Measurements from ENCODE around the gene FCSK. TPM values are rescaled to one million over a fixed set of nuclear protein-coding genes. Genes with fewer than 3 reads are reported as not detected.

Gene FCSK
- total and polyA plus RNA-seq, 4 donors: 5.4 to 21.2 (median 12.9) TPM

DNA sequence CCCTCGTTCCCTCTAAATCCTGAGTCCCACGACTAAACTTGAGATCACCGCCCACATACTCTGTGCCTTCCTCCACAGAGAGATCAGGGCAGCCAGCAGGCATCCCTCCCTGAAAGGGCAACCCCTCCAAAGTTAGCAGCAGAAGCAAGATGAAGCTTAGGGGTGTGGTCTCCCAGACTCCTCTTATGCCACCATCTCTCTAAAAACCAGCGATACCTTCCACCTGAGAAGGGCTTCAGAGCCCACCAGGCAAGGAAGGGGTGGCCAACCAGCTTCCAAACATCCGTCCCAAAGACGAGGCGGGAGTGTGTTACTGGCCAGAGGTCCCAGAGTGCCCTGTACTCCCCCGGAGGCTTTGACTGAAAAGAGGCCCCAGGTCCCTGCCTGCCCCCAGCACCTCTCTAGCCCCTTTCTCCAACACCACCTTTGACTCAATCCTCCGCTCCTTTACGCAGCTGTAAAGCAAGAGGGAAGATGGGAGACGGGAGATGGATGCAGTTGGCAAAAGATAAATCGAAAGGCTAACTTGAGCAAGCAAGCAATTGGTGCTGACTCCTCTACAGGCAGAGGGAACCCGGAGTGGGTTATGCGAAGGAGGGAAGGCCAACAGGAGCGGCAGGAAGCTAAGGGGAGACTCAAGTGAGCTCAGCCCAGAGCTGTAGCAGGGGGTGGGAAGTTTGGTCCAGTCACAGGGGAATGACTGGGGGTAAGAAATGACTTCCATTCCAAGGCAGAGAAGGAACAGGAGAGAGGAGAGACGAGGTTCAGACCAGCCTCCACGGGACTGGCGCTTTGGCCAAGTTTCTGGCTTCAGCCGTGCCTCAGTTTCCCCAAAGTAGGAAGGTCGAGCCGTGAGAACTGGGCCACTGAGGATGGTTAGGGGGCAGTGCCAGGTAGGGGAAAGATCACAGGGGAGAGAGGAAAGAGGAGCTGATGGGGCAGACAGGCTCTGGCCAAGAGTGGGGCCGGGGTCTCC, 16.5 kb upstream of the FCSK start:
- ATAC-seq (ENCODE audit: low FRiP score) (peak; percentile 2), DNase-seq (no peak)
- Histone ChIP-seq H3K27me3 (ENCODE audit: control insufficient read depth in 1 of 2, insufficient read depth in 2 of 2, low read length in 1 of 2) (no peaks in the 10 kb centered on the region), H3K4me1 (ENCODE audit: control insufficient read depth in 1 of 2, insufficient read depth in 2 of 2, low read length in 2 of 2) (peaks cover 0 to 2% of the 10 kb centered on the region in 2 donors), H3K9me3 (ENCODE audit: control insufficient read depth, low read length) (no peaks in the 10 kb centered on the region), H3K4me3 (ENCODE audit: low read length in 2 of 2) (peak overlapping the region; percentile 66 to 77), H3K36me3 (ENCODE audit: control insufficient read depth in 1 of 2, insufficient read depth in 2 of 2, low read length in 1 of 2) (no peaks in the 10 kb centered on the region), H3K27ac (ENCODE audit: low read depth in 1 of 2, low read length in 2 of 2) (peak overlapping the region in 1 of 2 donors; percentile 49)
- whole genome bisulfite sequencing, 2 donors: 3 to 6% methylated on average over 22 of the region's 22 CpGs
- intact Hi-C loops (cut with DNase I): loop anchor here (5.0 kb wide), 1 partner anchor 56 kb away; no protein-coding TSS in a partner anchor

DNA sequence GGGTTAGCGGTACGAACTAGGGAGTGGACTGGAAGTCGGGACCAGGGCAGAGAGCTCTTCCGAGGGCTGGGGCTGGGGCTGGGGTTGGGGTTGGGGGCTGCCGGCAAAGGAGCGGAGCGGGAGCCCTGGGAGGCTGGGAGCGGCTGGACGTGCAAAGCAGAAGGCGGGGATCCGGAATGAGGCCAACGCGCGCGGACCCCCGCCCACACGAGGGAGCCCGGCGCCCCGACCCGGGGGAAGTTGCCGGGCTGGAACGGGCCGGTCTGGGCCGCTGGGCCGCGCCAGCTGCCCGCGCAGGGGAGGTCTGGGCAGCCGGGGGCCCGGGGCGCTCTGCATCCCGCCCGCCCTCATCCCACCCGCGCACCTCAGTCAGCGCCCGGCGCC, 15.8 kb upstream of the FCSK start:
- Histone ChIP-seq H3K36me3 (ENCODE audit: control insufficient read depth in 1 of 2, insufficient read depth in 2 of 2, low read length in 1 of 2) (no peaks in the 10 kb centered on the region), H3K4me1 (ENCODE audit: control insufficient read depth in 1 of 2, insufficient read depth in 2 of 2, low read length in 2 of 2) (peaks cover 0 to under 1% of the 10 kb centered on the region in 2 donors), H3K4me3 (ENCODE audit: low read length in 2 of 2) (peak overlapping the region; percentile 66 to 77), H3K9me3 (ENCODE audit: control insufficient read depth, low read length) (no peaks in the 10 kb centered on the region), H3K27ac (ENCODE audit: low read depth in 1 of 2, low read length in 2 of 2) (no peak overlapping the region), H3K27me3 (ENCODE audit: control insufficient read depth in 1 of 2, insufficient read depth in 2 of 2, low read length in 1 of 2) (no peaks in the 10 kb centered on the region)
- peak; percentile 12 for ATAC-seq (ENCODE audit: low FRiP score)
- DNase-seq: peak; percentile 67 to 84
- 0% methylated on average over 10 to 39 of the region's 39 CpGs for WGBS, 2 donors
- intact Hi-C loops (cut with DNase I): loop anchor here (5.0 kb wide), 1 partner anchor 56 kb away; no protein-coding TSS in a partner anchor

DNA sequence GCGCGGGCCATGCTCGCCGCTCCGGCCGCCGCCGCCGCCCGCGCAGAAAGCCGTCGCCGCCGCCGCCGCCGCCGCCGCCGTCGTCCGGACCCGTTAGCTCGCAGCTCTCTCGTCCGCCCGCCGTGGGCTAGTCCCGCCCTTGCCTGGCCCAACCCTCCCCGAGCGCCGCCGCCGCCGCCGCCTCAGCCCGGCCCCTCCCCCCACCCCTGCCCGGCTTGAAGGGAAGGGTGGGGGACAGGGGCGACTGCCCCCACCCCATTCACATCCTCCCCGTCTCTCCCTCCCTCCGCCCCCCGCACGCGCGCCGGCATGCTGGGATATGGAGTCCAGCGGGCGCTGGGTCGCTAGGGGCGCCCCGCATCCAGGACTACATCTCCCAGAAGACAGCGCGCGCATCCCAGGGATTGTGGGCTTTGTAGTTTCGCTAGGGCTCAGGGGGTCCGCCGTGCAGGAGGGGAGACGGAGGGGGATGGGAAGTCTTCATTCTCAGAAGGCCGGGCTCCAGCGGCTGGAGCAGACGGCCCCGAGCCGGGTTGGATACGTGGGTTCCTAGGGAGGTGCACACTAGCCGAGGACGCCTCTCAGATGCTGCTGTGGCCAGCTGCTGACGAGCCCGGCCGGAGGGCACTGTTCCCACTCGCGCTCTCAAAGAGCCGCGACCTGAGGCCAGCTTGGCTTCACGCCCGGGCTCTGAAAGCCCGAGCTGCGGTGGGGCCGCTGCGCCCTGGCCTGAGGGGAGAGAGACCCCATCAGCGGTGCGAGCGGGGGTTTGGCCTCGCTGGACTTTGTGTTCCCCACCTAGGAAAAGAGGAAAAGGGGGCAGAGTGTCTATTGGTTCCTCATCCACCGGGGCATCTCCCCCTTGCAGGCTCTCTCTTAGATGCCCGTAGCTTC, 15.2 kb upstream of the FCSK start, which contains the start of gene ST3GAL2:
Gene ST3GAL2 (minus strand): TSS at position 132 of the 894 bp plus-strand sequence. CDS start 40,570 bp downstream, outside the sequence.
- peak within 1 kb of the TSS in 1 of 2 donors; percentile 13 for H3K27ac ChIP-seq (ENCODE audit: low read depth in 1 of 2, low read length in 2 of 2)
- no peaks in the 10 kb centered on the region for H3K27me3 ChIP-seq (ENCODE audit: control insufficient read depth in 1 of 2, insufficient read depth in 2 of 2, low read length in 1 of 2)
- no peaks in the 10 kb centered on the region for H3K36me3 ChIP-seq (ENCODE audit: control insufficient read depth in 1 of 2, insufficient read depth in 2 of 2, low read length in 1 of 2)
- ATAC-seq (ENCODE audit: low FRiP score) (peak; percentile 98), DNase-seq (peak; percentile 97 to 98)
- H3K4me3 ChIP-seq (ENCODE audit: low read length in 2 of 2): peak within 1 kb of the TSS; percentile 66 to 77
- WGBS, 2 donors: 1 to 2% methylated on average over 38 to 86 of the region's 86 CpGs
- no peaks in the 10 kb centered on the region for H3K4me1 ChIP-seq (ENCODE audit: control insufficient read depth in 1 of 2, insufficient read depth in 2 of 2, low read length in 2 of 2)
- H3K9me3 ChIP-seq (ENCODE audit: control insufficient read depth, low read length): no peaks in the 10 kb centered on the region
- intact Hi-C loops (cut with DNase I): loop anchor here (5.0 kb wide), 1 partner anchor 57 kb away; no protein-coding TSS in a partner anchor

DNA sequence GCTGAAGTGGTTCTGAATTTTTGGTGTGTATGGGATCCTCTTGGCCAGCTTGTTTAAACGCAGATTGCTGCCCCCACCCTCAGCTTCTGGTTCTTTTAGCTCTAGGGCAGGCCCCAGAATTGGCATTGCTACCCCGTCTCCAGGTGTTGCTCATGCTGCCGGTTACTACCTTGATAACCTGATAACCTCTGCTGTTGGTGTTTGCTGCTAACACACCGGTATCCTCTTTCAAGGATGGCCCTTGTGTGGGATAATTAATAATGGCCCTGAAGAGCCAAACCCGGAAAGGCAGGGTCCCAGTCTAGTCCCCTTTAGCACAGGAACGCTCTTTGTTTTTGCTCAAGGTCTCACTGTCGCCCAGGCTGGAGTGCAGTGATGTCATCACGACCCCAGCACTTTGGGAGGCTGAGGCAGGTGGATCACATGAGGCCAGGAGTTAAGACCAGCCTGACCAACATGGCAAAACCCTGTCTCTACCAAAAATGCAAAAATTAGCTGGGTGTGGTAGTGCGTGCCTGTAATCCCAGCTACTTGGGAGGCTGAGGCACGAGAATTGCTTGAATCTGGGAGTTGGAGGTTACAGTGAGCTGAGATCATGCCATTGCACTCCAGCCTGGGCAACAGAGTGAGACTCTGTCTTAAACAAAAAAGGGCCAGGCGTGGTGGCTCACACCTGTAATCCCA, 14.2 kb upstream of the FCSK start:
- no peak overlapping the region for H3K4me3 ChIP-seq (ENCODE audit: low read length in 2 of 2)
- intact Hi-C loops (cut with DNase I): no loop called here
- ATAC-seq (ENCODE audit: low FRiP score): no peak
- no peaks in the 10 kb centered on the region for H3K27me3 ChIP-seq (ENCODE audit: control insufficient read depth in 1 of 2, insufficient read depth in 2 of 2, low read length in 1 of 2)
- H3K9me3 ChIP-seq (ENCODE audit: control insufficient read depth, low read length): no peaks in the 10 kb centered on the region
- 84 to 86% methylated on average over 11 of the region's 11 CpGs for WGBS, 2 donors
- no peaks in the 10 kb centered on the region for H3K36me3 ChIP-seq (ENCODE audit: control insufficient read depth in 1 of 2, insufficient read depth in 2 of 2, low read length in 1 of 2)
- DNase-seq: no peak
- H3K4me1 ChIP-seq (ENCODE audit: control insufficient read depth in 1 of 2, insufficient read depth in 2 of 2, low read length in 2 of 2): no peaks in the 10 kb centered on the region
- no peak overlapping the region for H3K27ac ChIP-seq (ENCODE audit: low read depth in 1 of 2, low read length in 2 of 2)

DNA sequence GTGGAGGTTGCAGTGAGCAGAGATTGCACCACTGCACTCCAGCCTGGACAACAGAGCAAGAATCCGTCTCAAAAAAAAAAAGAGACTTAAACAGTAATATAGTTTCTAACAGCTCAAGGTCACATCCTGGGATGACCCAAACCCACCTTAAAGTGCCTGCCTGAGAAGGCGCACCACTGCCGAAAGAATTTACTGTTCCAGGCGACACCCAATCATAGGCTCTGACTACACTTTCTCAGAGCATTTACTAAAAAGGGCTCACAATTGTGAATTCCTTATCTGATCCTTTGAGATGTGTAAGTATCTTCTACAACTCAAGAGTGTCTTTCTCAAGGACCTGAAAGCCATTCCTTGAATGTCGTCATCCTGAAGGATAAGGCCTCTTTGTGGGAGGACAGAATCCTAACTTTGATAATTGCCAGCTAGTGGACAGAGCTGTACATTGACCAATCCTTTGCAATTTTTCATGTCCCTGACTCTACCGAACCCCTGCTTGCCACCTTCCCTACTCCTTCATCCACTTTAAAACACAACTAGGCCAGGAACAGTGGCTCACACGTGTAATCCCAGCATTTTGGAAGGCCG, 12.9 kb upstream of the FCSK start:
- ATAC-seq (ENCODE audit: low FRiP score) (no peak), DNase-seq (no peak)
- no peaks in the 10 kb centered on the region for H3K36me3 ChIP-seq (ENCODE audit: control insufficient read depth in 1 of 2, insufficient read depth in 2 of 2, low read length in 1 of 2)
- intact Hi-C loops (cut with DNase I): no loop called here
- no peaks in the 10 kb centered on the region for H3K9me3 ChIP-seq (ENCODE audit: control insufficient read depth, low read length)
- no peak overlapping the region for H3K27ac ChIP-seq (ENCODE audit: low read depth in 1 of 2, low read length in 2 of 2)
- H3K27me3 ChIP-seq (ENCODE audit: control insufficient read depth in 1 of 2, insufficient read depth in 2 of 2, low read length in 1 of 2): no peaks in the 10 kb centered on the region
- 91 to 94% methylated on average over 8 of the region's 8 CpGs for WGBS, 2 donors
- H3K4me3 ChIP-seq (ENCODE audit: low read length in 2 of 2): no peak overlapping the region
- H3K4me1 ChIP-seq (ENCODE audit: control insufficient read depth in 1 of 2, insufficient read depth in 2 of 2, low read length in 2 of 2): no peaks in the 10 kb centered on the region

DNA sequence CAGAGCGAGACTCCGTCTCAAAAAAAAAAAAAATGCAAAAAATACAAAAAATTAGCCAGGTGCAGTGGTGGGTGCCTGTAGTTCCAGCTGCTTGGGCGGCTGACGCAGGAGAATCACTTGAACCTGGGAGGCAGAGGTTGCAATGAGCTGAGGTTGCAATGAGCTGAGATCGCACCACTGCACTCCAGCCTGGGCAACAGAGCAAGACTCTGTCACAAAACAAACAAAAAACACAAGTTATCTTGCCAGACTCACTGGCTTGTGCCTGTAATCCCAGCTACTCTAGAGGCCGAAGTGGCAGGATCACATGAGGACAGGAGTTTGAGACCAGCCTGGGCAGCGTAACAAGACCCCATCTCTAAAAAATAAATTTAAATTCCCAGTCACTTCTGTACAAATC, 12.1 kb upstream of the FCSK start:
- Histone ChIP-seq H3K36me3 (ENCODE audit: control insufficient read depth in 1 of 2, insufficient read depth in 2 of 2, low read length in 1 of 2) (no peaks in the 10 kb centered on the region), H3K4me1 (ENCODE audit: control insufficient read depth in 1 of 2, insufficient read depth in 2 of 2, low read length in 2 of 2) (no peaks in the 10 kb centered on the region), H3K9me3 (ENCODE audit: control insufficient read depth, low read length) (no peaks in the 10 kb centered on the region), H3K27ac (ENCODE audit: low read depth in 1 of 2, low read length in 2 of 2) (no peak overlapping the region), H3K4me3 (ENCODE audit: low read length in 2 of 2) (no peak overlapping the region), H3K27me3 (ENCODE audit: control insufficient read depth in 1 of 2, insufficient read depth in 2 of 2, low read length in 1 of 2) (no peaks in the 10 kb centered on the region)
- 79 to 83% methylated on average over 7 of the region's 7 CpGs for WGBS, 2 donors
- DNase-seq: no peak
- intact Hi-C loops (cut with DNase I): no loop called here
- ATAC-seq (ENCODE audit: low FRiP score): no peak

DNA sequence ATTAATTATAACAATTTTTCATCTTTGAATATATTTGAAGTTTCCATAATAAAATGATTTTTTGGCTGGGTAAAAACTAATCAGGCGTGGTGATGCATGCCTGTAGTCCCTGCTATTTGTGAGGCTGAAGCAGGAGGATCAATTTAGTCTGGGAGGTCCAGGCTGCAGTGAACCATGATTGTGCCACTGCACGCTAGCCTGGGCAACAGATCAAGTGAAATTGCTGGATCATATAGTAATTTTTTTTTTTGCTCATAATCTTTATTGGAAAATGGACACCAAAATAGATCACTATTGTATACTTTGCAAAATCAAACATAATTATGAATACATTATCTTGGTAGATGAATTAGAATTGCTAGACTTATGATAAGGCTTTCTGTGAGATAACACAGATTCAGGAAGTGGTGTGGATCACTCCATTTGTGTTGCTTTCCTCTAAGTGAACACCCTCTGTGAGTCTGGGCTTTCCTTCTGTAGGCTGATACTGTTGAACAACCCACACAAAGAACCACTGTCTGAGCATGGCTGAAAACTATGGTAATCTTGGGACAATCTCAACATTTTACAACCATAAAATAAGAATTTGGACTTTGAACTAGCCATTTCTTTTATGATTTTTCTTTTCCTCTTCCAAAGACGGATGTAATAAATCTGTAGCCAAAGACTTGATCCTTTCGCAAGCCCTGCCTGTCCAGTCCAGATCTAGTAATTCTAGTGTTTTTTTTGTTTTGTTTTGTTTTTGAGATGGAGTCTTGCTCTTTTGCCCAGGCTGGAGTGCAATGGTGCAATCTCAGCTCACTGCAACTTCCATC, 9.9 kb upstream of the FCSK start:
- Histone ChIP-seq H3K9me3 (ENCODE audit: control insufficient read depth, low read length) (no peaks in the 10 kb centered on the region), H3K4me1 (ENCODE audit: control insufficient read depth in 1 of 2, insufficient read depth in 2 of 2, low read length in 2 of 2) (no peaks in the 10 kb centered on the region), H3K36me3 (ENCODE audit: control insufficient read depth in 1 of 2, insufficient read depth in 2 of 2, low read length in 1 of 2) (no peaks in the 10 kb centered on the region), H3K27me3 (ENCODE audit: control insufficient read depth in 1 of 2, insufficient read depth in 2 of 2, low read length in 1 of 2) (no peaks in the 10 kb centered on the region), H3K4me3 (ENCODE audit: low read length in 2 of 2) (no peak overlapping the region), H3K27ac (ENCODE audit: low read depth in 1 of 2, low read length in 2 of 2) (no peak overlapping the region)
- no peak for DNase-seq
- WGBS, 2 donors: 81% methylated on average over 4 of the region's 4 CpGs
- ATAC-seq (ENCODE audit: low FRiP score): peak; percentile 47
- intact Hi-C loops (cut with DNase I): no loop called here
